B cell (primary cell): ENCODE data around the gene CNTNAP2. TPM values are rescaled to one million over a fixed set of nuclear protein-coding genes. Genes with fewer than 3 reads are reported as not detected.

Experiments
- ATAC-seq: fragments of 200-7000 bp; cut with Tn5 transposase; one replicate; pipeline ENCODE4 v1.10.0; 2021; ENCODE audit warnings: low read depth, mild to moderate bottlenecking, moderate number of reproducible peaks, moderate library complexity
- CTCF ChIA-PET: fragments of 350-600 bp; sonication (Branson Sonifier 250); formaldehyde crosslinking; loops from one replicate; lab custom pipeline; 2021; ENCODE audit warnings: antibody characterized with exemption, inconsistent platforms; lab: Charles Lee
- POLR2A ChIA-PET: fragments of 350-600 bp; sonication (Branson Sonifier 250); formaldehyde crosslinking; loops from one replicate; lab custom pipeline; 2021; ENCODE audit warnings: antibody characterized with exemption; lab: Charles Lee
- DNase-seq: peaks from one replicate; pipeline ENCODE4 v3.0.0; 2013
- H2AFZ ChIP-seq: 2 replicates; pipeline ENCODE4 v1.6.1; 2012; ENCODE audit warnings: mild to moderate bottlenecking, low read depth, low read length; ENCODE audit not compliant: insufficient read depth, poor library complexity, severe bottlenecking
- H3K27ac ChIP-seq, 2 donors: 1 replicate in 1 of 2; 2 replicates in 1 of 2; pipeline ENCODE4 v1.5.1; 2012 to 2013; ENCODE audit warnings: low read length in 2 of 2, mild to moderate bottlenecking in 2 of 2, moderate library complexity in 1 of 2
- H3K27me3 ChIP-seq, 4 experiments: fragments of 200-600 bp in 1 of 4; sonication (generic) in 1 of 4; replicated peaks in 1 of 4; 1 replicate in 2 of 4; 2 replicates in 2 of 4; pipeline versions ENCODE4 v1.6.1 to v1.7.0; 2013 to 2016; ENCODE audit warnings: low read length in 3 of 4, mild to moderate bottlenecking in 2 of 4, mixed read lengths in 1 of 4, moderate library complexity in 1 of 4; ENCODE audit not compliant: insufficient read depth in 4 of 4, control insufficient read depth in 3 of 4; ENCODE audit errors: control extremely low read depth in 1 of 4
- H3K36me3 ChIP-seq, 2 experiments: replicated peaks in 1 of 2; 1 replicate in 1 of 2; 2 replicates in 1 of 2; pipeline versions ENCODE4 v1.6.1 to v1.7.1; 2013; ENCODE audit warnings: low read length in 1 of 2; ENCODE audit not compliant: insufficient read depth in 2 of 2, control insufficient read depth in 1 of 2; ENCODE audit errors: control extremely low read depth in 1 of 2, extremely low read depth in 1 of 2
- H3K4me1 ChIP-seq, 2 donors: fragments of 200-600 bp in 1 of 2; sonication (generic) in 1 of 2; 1 replicate in 1 of 2; 2 replicates in 1 of 2; pipeline versions ENCODE4 v1.5.1 to v1.6.1; 2013 to 2017; ENCODE audit warnings: low read length in 2 of 2; ENCODE audit not compliant: control insufficient read depth in 2 of 2, insufficient read depth in 2 of 2
- H3K4me2 ChIP-seq: replicated peaks from 2 replicates; pipeline ENCODE3; 2012; ENCODE audit warnings: mild to moderate bottlenecking, low read depth, low read length; ENCODE audit not compliant: poor library complexity, severe bottlenecking
- H3K4me3 ChIP-seq, 5 experiments: fragments of 200-600 bp in 1 of 5; sonication (generic) in 1 of 5; 1 replicate in 3 of 5; 2 replicates in 2 of 5; pipeline versions ENCODE4 v1.5.1 to v1.7.0; 2011 to 2016; ENCODE audit warnings: low read length in 4 of 5, mild to moderate bottlenecking in 4 of 5, low read depth in 2 of 5, control low read depth in 1 of 5, moderate library complexity in 1 of 5; ENCODE audit not compliant: insufficient read depth in 1 of 5; ENCODE audit errors: control extremely low read depth in 1 of 5, extremely low read depth in 1 of 5
- H3K79me2 ChIP-seq: fragments of 200-600 bp; sonication (generic); one replicate; pipeline ENCODE4 v1.6.0; 2016; ENCODE audit warnings: low read length; ENCODE audit not compliant: control insufficient read depth, insufficient read depth
- H3K9ac ChIP-seq: fragments of 200-600 bp; sonication (generic); 2 replicates; pipeline ENCODE4 v1.6.1; 2017; ENCODE audit warnings: mild to moderate bottlenecking, low read length, moderate library complexity
- H3K9me3 ChIP-seq, 3 donors: one replicate each; pipeline versions ENCODE4 v1.6.1 to v1.7.1; 2013; ENCODE audit warnings: low read length in 2 of 3; ENCODE audit not compliant: control insufficient read depth in 2 of 3, insufficient read depth in 1 of 3; ENCODE audit errors: control extremely low read depth in 1 of 3
- H4K20me1 ChIP-seq: 2 replicates; pipeline ENCODE4 v1.6.0; 2012; ENCODE audit warnings: mild to moderate bottlenecking, low read length; ENCODE audit not compliant: insufficient read depth, control insufficient read depth, poor library complexity, severe bottlenecking
- H3K27ac Mint-ChIP-seq: one replicate; pipeline ENCODE4 v1.8.0; 2021; ENCODE audit warnings: mixed read lengths
- H3K27me3 Mint-ChIP-seq: one replicate; pipeline ENCODE4 v1.8.0; 2021; ENCODE audit warnings: mixed read lengths
- H3K4me1 Mint-ChIP-seq: one replicate; pipeline ENCODE4 v1.8.0; 2021; ENCODE audit warnings: mixed read lengths
- H3K4me3 Mint-ChIP-seq: one replicate; pipeline ENCODE4 v1.8.0; 2021; ENCODE audit warnings: mixed read lengths
- H3K9me3 Mint-ChIP-seq: one replicate; pipeline ENCODE4 v1.8.0; 2022; ENCODE audit warnings: mixed read lengths; ENCODE audit not compliant: insufficient read depth
- EZH2 ChIP-seq: IDR thresholded peaks from 2 replicates; pipeline ENCODE4 v1.6.1; 2012; ENCODE audit warnings: borderline replicate concordance, low read depth, mild to moderate bottlenecking, moderate library complexity, low read length; ENCODE audit not compliant: insufficient read depth, poor library complexity, severe bottlenecking
- WGBS: methylation state at CpG from one replicate; pipeline ENCODE4 v1.1.5; 2013; ENCODE audit warnings: missing lambda C conversion rate; ENCODE audit not compliant: insufficient coverage; 5-methylcytosine and 5-hydroxymethylcytosine counted together
- intact Hi-C: fragments of 100-400 bp; cut with micrococcal nuclease; formaldehyde crosslinking; loops from one replicate; pipeline ENCODE4 v1.10.0; 2022
- polyA plus RNA-seq: library from polyadenylated mRNA; depleted of rRNA; stranded (reverse); fragments of >200 nt; gene quantifications from 2 replicates; pipeline ENCODE4 v1.2.3, GENCODE V29; 2012
- total RNA-seq, 2 donors: library from RNA; stranded (reverse); fragments of 120-200 nt in 1 of 2; gene quantifications; 1 replicate in 1 of 2; 2 replicates in 1 of 2; pipeline versions ENCODE4 v1.2.3 to v1.2.4, GENCODE V29; 2013 to 2022
- TF ChIP-seq, protein P1 (sequence below): fragments of 200-600 bp; IDR thresholded peaks from one replicate; pipeline ENCODE4 v1.8.0; 2022; ENCODE audit warnings: antibody characterized with exemption, mild to moderate bottlenecking

The CNTNAP2 gene
- total and polyA plus RNA-seq, 2 donors (not counting 1 experiment from before 2014, with no cell fraction given) = 7.4 to 16.6 TPM

DNA sequence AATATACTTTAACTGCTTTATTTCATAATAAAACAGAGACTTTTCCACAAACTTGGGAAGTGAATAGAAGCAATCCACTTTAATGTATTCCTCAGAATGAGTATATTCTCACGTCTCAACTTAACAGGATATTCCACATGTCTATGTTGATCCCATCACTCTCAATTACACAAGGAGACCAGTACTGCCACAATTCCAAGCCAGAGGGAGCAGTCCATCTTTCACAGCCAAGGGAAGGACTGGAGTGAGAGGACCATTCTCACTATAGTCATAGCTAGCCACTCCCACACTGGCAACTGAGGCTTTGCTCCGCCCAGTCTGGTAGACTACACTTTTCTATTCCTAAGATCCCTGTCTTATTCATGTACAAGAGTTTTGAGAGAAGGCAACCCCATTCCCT lies 553.9 kb downstream of the CNTNAP2 start:
- TF ChIP-seq EZH2 = no peak
- TF ChIP-seq, protein P1, sequence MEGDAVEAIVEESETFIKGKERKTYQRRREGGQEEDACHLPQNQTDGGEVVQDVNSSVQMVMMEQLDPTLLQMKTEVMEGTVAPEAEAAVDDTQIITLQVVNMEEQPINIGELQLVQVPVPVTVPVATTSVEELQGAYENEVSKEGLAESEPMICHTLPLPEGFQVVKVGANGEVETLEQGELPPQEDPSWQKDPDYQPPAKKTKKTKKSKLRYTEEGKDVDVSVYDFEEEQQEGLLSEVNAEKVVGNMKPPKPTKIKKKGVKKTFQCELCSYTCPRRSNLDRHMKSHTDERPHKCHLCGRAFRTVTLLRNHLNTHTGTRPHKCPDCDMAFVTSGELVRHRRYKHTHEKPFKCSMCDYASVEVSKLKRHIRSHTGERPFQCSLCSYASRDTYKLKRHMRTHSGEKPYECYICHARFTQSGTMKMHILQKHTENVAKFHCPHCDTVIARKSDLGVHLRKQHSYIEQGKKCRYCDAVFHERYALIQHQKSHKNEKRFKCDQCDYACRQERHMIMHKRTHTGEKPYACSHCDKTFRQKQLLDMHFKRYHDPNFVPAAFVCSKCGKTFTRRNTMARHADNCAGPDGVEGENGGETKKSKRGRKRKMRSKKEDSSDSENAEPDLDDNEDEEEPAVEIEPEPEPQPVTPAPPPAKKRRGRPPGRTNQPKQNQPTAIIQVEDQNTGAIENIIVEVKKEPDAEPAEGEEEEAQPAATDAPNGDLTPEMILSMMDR = no peak
- CTCF ChIA-PET = no interaction called here
- no peaks in the 10 kb centered on the region for H3K9me3 Mint-ChIP-seq

DNA sequence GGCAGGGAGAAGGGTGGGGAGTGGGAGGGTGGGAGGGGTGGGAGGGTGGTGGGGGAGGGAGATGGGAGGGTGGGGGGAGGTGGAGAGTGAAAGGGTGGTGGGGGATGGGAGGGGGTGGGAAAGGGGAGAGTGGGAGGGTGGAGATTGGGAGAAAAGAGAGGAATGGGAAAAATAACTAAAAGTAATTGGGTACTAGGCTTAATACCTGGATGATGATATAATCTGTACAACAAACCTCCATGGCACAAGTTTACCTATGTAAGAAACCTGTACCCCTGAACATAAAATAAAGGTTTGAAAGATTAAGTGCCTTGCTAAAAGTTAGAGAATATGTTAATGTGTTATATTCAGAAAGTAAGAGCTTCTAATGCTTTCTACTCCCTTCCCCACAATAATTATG lies 564.9 kb downstream of the CNTNAP2 start:
- H3K27me3 Mint-ChIP-seq = no peaks in the 10 kb centered on the region
- H3K9me3 Mint-ChIP-seq = peaks cover 4% of the 10 kb centered on the region
- no peaks in the 10 kb centered on the region for H3K36me3 ChIP-seq
- no peak overlapping the region for H3K27ac ChIP-seq
- TF ChIP-seq, protein P1 = no peak
- no peak for TF ChIP-seq EZH2
- no peak overlapping the region for H3K4me2 ChIP-seq
- ChIA-PET POLR2A (no interaction called here), CTCF (no interaction called here)
- H3K4me1 Mint-ChIP-seq = no peaks in the 10 kb centered on the region
- no peaks in the 10 kb centered on the region for H4K20me1 ChIP-seq
- no peak overlapping the region for H3K4me3 ChIP-seq
- H2AFZ ChIP-seq = no peak overlapping the region
- ATAC-seq (no peak), DNase-seq (no peak)
- no peak overlapping the region for H3K9ac ChIP-seq
- no peak overlapping the region for H3K27ac Mint-ChIP-seq
- H3K4me1 ChIP-seq = no peaks in the 10 kb centered on the region
- no peaks in the 10 kb centered on the region for H3K9me3 ChIP-seq
- H3K27me3 ChIP-seq = no peaks in the 10 kb centered on the region
- no peak overlapping the region for H3K4me3 Mint-ChIP-seq
- intact Hi-C loops = no loop called here
- H3K79me2 ChIP-seq = no peaks in the 10 kb centered on the region

More for the DNA sequence above, 553.9 kb downstream of the CNTNAP2 start:
- Mint-ChIP-seq H3K27me3 (no peaks in the 10 kb centered on the region), H3K27ac (no peak overlapping the region), H3K4me3 (no peak overlapping the region), H3K4me1 (no peaks in the 10 kb centered on the region)
- Histone ChIP-seq H3K4me2 (no peak overlapping the region), H3K27ac (no peak overlapping the region), H3K36me3 (no peaks in the 10 kb centered on the region), H3K9me3 (no peaks in the 10 kb centered on the region), H2AFZ (no peak overlapping the region), H3K79me2 (no peaks in the 10 kb centered on the region), H3K9ac (no peak overlapping the region), H3K4me1 (no peaks in the 10 kb centered on the region), H3K27me3 (no peaks in the 10 kb centered on the region), H4K20me1 (no peaks in the 10 kb centered on the region), H3K4me3 (no peak overlapping the region)
- no CpG with 5 or more reads among the region's 2 CpGs for WGBS
- POLR2A ChIA-PET = no interaction called here
- DNase-seq = no peak
- intact Hi-C loops = no loop called here
- no peak for ATAC-seq
